ENCODE data around the gene NBAS.
"Not testable (repeated sequence)": the region's sequence is repeated elsewhere in the genome, so short reads cannot be mapped to it uniquely, and the experiment has no call there.

NBAS gene

DNA sequence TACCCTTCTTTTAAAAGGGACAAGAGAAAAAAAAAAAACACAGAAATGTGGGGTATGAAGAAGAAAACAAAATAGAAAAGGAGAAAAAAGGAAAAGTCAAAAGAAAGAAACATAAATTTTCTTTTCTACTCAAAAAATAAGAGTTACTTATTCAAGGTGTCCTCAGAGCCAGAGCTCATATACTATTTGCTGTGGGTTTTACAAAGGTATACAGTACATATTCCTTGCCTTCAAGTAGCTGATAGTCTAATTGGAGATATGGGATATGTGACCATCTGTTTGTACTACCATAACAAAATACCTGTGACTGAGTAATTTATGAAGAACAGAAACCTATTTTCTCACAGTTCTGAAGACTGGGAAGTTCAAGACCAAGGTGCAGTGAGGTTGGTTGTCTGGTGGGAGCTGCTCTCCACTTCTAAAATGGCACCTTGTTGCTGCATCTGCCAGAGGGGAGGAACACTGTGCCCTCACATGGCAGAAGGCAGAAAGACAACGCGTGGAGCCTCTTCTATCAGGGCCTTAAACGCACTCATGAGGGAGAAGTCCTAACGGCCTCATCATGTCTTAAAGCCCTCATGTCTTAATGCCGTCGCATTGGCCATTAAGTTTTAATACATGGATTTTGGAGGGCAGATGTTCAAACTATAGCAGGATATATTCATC lies 33.9 kb downstream of the NBAS start:
- no peak overlapping the region for H3K4me3 ChIP-seq (ENCODE audit: control insufficient read depth in 1 of 7, extremely low read depth in 1 of 7, insufficient read depth in 4 of 7, low read depth in 2 of 7, low read length in 6 of 7)
- no peaks in the 10 kb centered on the region for H3K27me3 ChIP-seq (replicated peaks in 2 of 5; ENCODE audit: control insufficient read depth in 4 of 5, insufficient read depth in 5 of 5, low read length in 4 of 5)
- no peak overlapping the region for H3K27ac ChIP-seq (ENCODE audit: insufficient read depth in 1 of 2, low read depth in 1 of 2, low read length in 2 of 2, poor library complexity in 1 of 2, severe bottlenecking in 2 of 2)
- ChIA-PET POLR2A (interaction anchor here (0.7 kb wide), 1 partner anchor 1184 kb away, joined by 3 read pairs; no protein-coding TSS in a partner anchor), CTCF (interaction anchor here (2.1 kb wide), 1 partner anchor 11 kb away, joined by 6 read pairs; no protein-coding TSS in a partner anchor)
- H3K36me3 ChIP-seq (ENCODE audit: control insufficient read depth in 4 of 4, insufficient read depth in 4 of 4, low read length in 3 of 4), result peaks cover 6 to 38% (median 24%) of the 10 kb centered on the region in 4 experiments
- no CpG with 5 or more reads among the region's 6 CpGs for WGBS (ENCODE audit: insufficient coverage)
- no peaks in the 10 kb centered on the region for H3K9me3 ChIP-seq (ENCODE audit: control extremely low read depth in 1 of 5, control insufficient read depth in 4 of 5, insufficient read depth in 2 of 5, low read depth in 1 of 5, low read length in 4 of 5)
- peaks cover 0 to under 1% (median 0%) of the 10 kb centered on the region in 4 experiments for H3K4me1 ChIP-seq (ENCODE audit: control extremely low read depth in 1 of 4, control insufficient read depth in 4 of 4, insufficient read depth in 4 of 4, low read length in 3 of 4)
- DNase-seq, result no peak

DNA sequence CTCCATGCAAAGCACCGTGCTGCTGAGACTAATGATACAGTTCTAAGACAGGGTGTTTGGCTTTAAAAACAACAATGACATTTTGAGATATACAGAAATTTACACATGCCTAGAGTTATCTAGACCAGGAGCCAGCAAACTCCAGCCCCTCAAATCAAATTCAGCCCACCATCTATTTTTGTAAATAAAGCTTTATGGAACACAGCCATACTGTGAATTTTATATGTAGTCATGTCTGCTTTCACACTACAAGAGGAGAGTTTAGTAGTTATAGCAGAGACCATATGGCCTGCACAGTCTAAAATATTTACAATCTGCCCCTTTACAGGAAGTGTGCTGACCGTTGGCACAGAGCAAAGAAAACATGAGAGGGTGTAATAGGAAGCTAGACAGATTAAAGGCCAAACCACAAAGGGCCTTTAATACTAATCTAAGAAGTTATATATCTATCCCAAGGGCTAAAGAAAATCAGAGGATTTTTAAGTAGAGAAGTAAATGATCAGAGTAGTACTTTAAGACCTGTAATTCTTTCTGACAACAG lies 39.4 kb downstream of the NBAS start:
- Histone ChIP-seq H3K4me3 (ENCODE audit: control insufficient read depth in 1 of 7, extremely low read depth in 1 of 7, insufficient read depth in 4 of 7, low read depth in 2 of 7, low read length in 6 of 7) (no peak overlapping the region), H3K36me3 (ENCODE audit: control insufficient read depth in 4 of 4, insufficient read depth in 4 of 4, low read length in 3 of 4) (peaks cover 3 to 25% (median 11%) of the 10 kb centered on the region in 4 experiments), H3K27me3 (replicated peaks in 2 of 5; ENCODE audit: control insufficient read depth in 4 of 5, insufficient read depth in 5 of 5, low read length in 4 of 5) (no peaks in the 10 kb centered on the region), H3K9me3 (ENCODE audit: control extremely low read depth in 1 of 5, control insufficient read depth in 4 of 5, insufficient read depth in 2 of 5, low read depth in 1 of 5, low read length in 4 of 5) (no peaks in the 10 kb centered on the region), H3K27ac (ENCODE audit: insufficient read depth in 1 of 2, low read depth in 1 of 2, low read length in 2 of 2, poor library complexity in 1 of 2, severe bottlenecking in 2 of 2) (peak overlapping the region in 1 of 2 experiments; percentile 37), H3K4me1 (ENCODE audit: control extremely low read depth in 1 of 4, control insufficient read depth in 4 of 4, insufficient read depth in 4 of 4, low read length in 3 of 4) (peaks cover 0 to 13% (median 2%) of the 10 kb centered on the region in 4 experiments)
- 80% methylated on average over 1 of the region's 2 CpGs for WGBS (ENCODE audit: insufficient coverage)
- DNase-seq, result no peak
- ChIA-PET CTCF (no interaction called here), POLR2A (no interaction called here)

- Histone ChIP-seq H3K27ac (ENCODE audit: insufficient read depth in 1 of 2, low read depth in 1 of 2, low read length in 2 of 2, poor library complexity in 1 of 2, severe bottlenecking in 2 of 2) (no peak overlapping the region), H3K36me3 (ENCODE audit: control insufficient read depth in 4 of 4, insufficient read depth in 4 of 4, low read length in 3 of 4) (peaks cover 3 to 25% (median 8%) of the 10 kb centered on the region in 4 experiments), H3K9me3 (ENCODE audit: control extremely low read depth in 1 of 5, control insufficient read depth in 4 of 5, insufficient read depth in 2 of 5, low read depth in 1 of 5, low read length in 4 of 5) (no peaks in the 10 kb centered on the region), H3K4me3 (ENCODE audit: control insufficient read depth in 1 of 7, extremely low read depth in 1 of 7, insufficient read depth in 4 of 7, low read depth in 2 of 7, low read length in 6 of 7) (no peak overlapping the region), H3K27me3 (replicated peaks in 2 of 5; ENCODE audit: control insufficient read depth in 4 of 5, insufficient read depth in 5 of 5, low read length in 4 of 5) (no peaks in the 10 kb centered on the region), H3K4me1 (ENCODE audit: control extremely low read depth in 1 of 4, control insufficient read depth in 4 of 4, insufficient read depth in 4 of 4, low read length in 3 of 4) (peaks cover 0 to 13% (median 2%) of the 10 kb centered on the region in 4 experiments)
- CTCF ChIA-PET, result interaction anchor here (0.7 kb wide), 1 partner anchor 10 kb away, joined by 3 read pairs; no protein-coding TSS in a partner anchor
- DNase-seq, result no peak
- POLR2A ChIA-PET, result no interaction called here
- WGBS (ENCODE audit: insufficient coverage), result no CpG with 5 or more reads among the region's 5 CpGs
Observed at GRCh38 chr2:15520346-15520745, 40.8 kb downstream of the NBAS start.

GRCh38 chr2:15518759-15519158 lies 42.4 kb downstream of the NBAS start:
- Histone ChIP-seq H3K36me3 (ENCODE audit: control insufficient read depth in 4 of 4, insufficient read depth in 4 of 4, low read length in 3 of 4) (peaks cover 0 to 16% (median 4%) of the 10 kb centered on the region in 4 experiments), H3K4me1 (ENCODE audit: control extremely low read depth in 1 of 4, control insufficient read depth in 4 of 4, insufficient read depth in 4 of 4, low read length in 3 of 4) (peaks cover 0 to 13% (median 2%) of the 10 kb centered on the region in 4 experiments)
- POLR2A ChIA-PET; H3K27ac ChIP-seq (ENCODE audit: insufficient read depth in 1 of 2, low read depth in 1 of 2, low read length in 2 of 2, poor library complexity in 1 of 2, severe bottlenecking in 2 of 2); H3K4me3 ChIP-seq (ENCODE audit: control insufficient read depth in 1 of 7, extremely low read depth in 1 of 7, insufficient read depth in 4 of 7, low read depth in 2 of 7, low read length in 6 of 7); DNase-seq; H3K9me3 ChIP-seq (ENCODE audit: control extremely low read depth in 1 of 5, control insufficient read depth in 4 of 5, insufficient read depth in 2 of 5, low read depth in 1 of 5, low read length in 4 of 5); H3K27me3 ChIP-seq (replicated peaks in 2 of 5; ENCODE audit: control insufficient read depth in 4 of 5, insufficient read depth in 5 of 5, low read length in 4 of 5): not testable (repeated sequence)
- CTCF ChIA-PET, result interaction anchor here (1.2 kb wide), 1 partner anchor 28 kb away, joined by 4 read pairs; no protein-coding TSS in a partner anchor
- no CpG with 5 or more reads among the region's 3 CpGs for WGBS (ENCODE audit: insufficient coverage)

DNA sequence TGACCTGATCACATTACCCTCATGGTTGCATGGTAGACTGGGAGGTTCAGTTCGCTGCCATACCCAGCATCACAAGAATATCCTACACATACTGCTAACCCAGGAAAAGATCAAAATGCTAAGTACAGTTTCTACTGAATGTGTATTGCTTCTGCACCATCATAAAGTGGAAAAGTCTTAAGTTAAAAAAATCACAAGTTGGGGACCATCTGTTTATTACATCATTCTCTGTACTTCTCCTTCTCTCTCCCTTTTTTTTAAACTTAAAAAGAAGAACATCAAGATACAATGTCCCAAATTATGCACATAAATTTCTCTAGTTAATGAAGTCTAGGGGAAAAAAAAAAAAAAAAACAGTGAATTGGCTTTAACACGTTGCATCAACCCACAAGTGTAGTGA lies 43.3 kb downstream of the NBAS start:
- ChIA-PET CTCF (no interaction called here), POLR2A (no interaction called here)
- Histone ChIP-seq H3K27me3 (replicated peaks in 2 of 5; ENCODE audit: control insufficient read depth in 4 of 5, insufficient read depth in 5 of 5, low read length in 4 of 5) (no peaks in the 10 kb centered on the region), H3K9me3 (ENCODE audit: control extremely low read depth in 1 of 5, control insufficient read depth in 4 of 5, insufficient read depth in 2 of 5, low read depth in 1 of 5, low read length in 4 of 5) (no peaks in the 10 kb centered on the region), H3K27ac (ENCODE audit: insufficient read depth in 1 of 2, low read depth in 1 of 2, low read length in 2 of 2, poor library complexity in 1 of 2, severe bottlenecking in 2 of 2) (no peak overlapping the region), H3K4me3 (ENCODE audit: control insufficient read depth in 1 of 7, extremely low read depth in 1 of 7, insufficient read depth in 4 of 7, low read depth in 2 of 7, low read length in 6 of 7) (no peak overlapping the region), H3K4me1 (ENCODE audit: control extremely low read depth in 1 of 4, control insufficient read depth in 4 of 4, insufficient read depth in 4 of 4, low read length in 3 of 4) (peaks cover 0 to 13% (median 2%) of the 10 kb centered on the region in 4 experiments), H3K36me3 (ENCODE audit: control insufficient read depth in 4 of 4, insufficient read depth in 4 of 4, low read length in 3 of 4) (peaks cover 0 to 11% (median 5%) of the 10 kb centered on the region in 4 experiments)
- no CpG with 5 or more reads among the region's 2 CpGs for WGBS (ENCODE audit: insufficient coverage)
- peak in 2 of 3 donors; percentile 33 to 42 for DNase-seq

DNA sequence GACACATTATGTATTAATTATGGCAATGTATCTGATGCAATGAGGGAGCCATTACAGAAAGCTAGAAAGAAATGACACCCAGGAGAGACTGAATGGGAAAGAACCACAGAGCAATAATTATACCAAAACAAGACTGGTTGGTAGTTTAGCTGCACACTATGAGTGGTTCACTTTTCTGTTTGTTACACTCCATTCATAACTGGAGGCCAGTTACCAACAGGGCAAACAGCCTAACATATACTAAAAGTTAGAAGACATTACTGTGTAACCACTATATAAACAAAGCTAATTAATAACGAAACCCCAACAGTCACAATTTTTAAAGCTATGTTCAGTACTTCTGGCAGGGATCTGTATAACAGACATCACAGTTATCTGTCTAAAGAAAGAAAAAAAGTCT lies 49.4 kb downstream of the NBAS start:
- DNase-seq, result no peak
- Histone ChIP-seq H3K4me1 (ENCODE audit: control extremely low read depth in 1 of 4, control insufficient read depth in 4 of 4, insufficient read depth in 4 of 4, low read length in 3 of 4) (no peaks in the 10 kb centered on the region), H3K27me3 (replicated peaks in 2 of 5; ENCODE audit: control insufficient read depth in 4 of 5, insufficient read depth in 5 of 5, low read length in 4 of 5) (no peaks in the 10 kb centered on the region), H3K36me3 (ENCODE audit: control insufficient read depth in 4 of 4, insufficient read depth in 4 of 4, low read length in 3 of 4) (peaks cover 11 to 33% (median 22%) of the 10 kb centered on the region in 4 experiments), H3K4me3 (ENCODE audit: control insufficient read depth in 1 of 7, extremely low read depth in 1 of 7, insufficient read depth in 4 of 7, low read depth in 2 of 7, low read length in 6 of 7) (no peak overlapping the region), H3K27ac (ENCODE audit: insufficient read depth in 1 of 2, low read depth in 1 of 2, low read length in 2 of 2, poor library complexity in 1 of 2, severe bottlenecking in 2 of 2) (no peak overlapping the region), H3K9me3 (ENCODE audit: control extremely low read depth in 1 of 5, control insufficient read depth in 4 of 5, insufficient read depth in 2 of 5, low read depth in 1 of 5, low read length in 4 of 5) (no peaks in the 10 kb centered on the region)
- ChIA-PET POLR2A (no interaction called here), CTCF (interaction anchor here (1.1 to 1.7 kb wide), 3 partner anchors 20 to 187 kb away, joined by 3 read pairs; no protein-coding TSS in a partner anchor)
- WGBS (ENCODE audit: insufficient coverage), result 100% methylated on average over 1 of the region's 1 CpG

GRCh38 chr2:15510552-15510951 lies 50.6 kb downstream of the NBAS start:
- CTCF ChIA-PET, result interaction anchor here (0.9 to 1.7 kb wide), 4 partner anchors 10 to 67 kb away, joined by 3 to 8 read pairs (median 3); no protein-coding TSS in a partner anchor

More at GRCh38 chr2:15510552-15510951, 50.6 kb downstream of the NBAS start:
- Histone ChIP-seq H3K9me3 (ENCODE audit: control extremely low read depth in 1 of 5, control insufficient read depth in 4 of 5, insufficient read depth in 2 of 5, low read depth in 1 of 5, low read length in 4 of 5) (no peaks in the 10 kb centered on the region), H3K27ac (ENCODE audit: insufficient read depth in 1 of 2, low read depth in 1 of 2, low read length in 2 of 2, poor library complexity in 1 of 2, severe bottlenecking in 2 of 2) (no peak overlapping the region), H3K4me3 (ENCODE audit: control insufficient read depth in 1 of 7, extremely low read depth in 1 of 7, insufficient read depth in 4 of 7, low read depth in 2 of 7, low read length in 6 of 7) (no peak overlapping the region), H3K27me3 (replicated peaks in 2 of 5; ENCODE audit: control insufficient read depth in 4 of 5, insufficient read depth in 5 of 5, low read length in 4 of 5) (no peaks in the 10 kb centered on the region), H3K36me3 (ENCODE audit: control insufficient read depth in 4 of 4, insufficient read depth in 4 of 4, low read length in 3 of 4) (peaks cover 11 to 32% (median 22%) of the 10 kb centered on the region in 4 experiments), H3K4me1 (ENCODE audit: control extremely low read depth in 1 of 4, control insufficient read depth in 4 of 4, insufficient read depth in 4 of 4, low read length in 3 of 4) (no peaks in the 10 kb centered on the region)
- no peak for DNase-seq
- POLR2A ChIA-PET, result no interaction called here
- no CpG with 5 or more reads among the region's 1 CpG for WGBS (ENCODE audit: insufficient coverage)

All from common myeloid progenitor, CD34-positive (primary cell).